GM04503 (cell line): Measurements from ENCODE around the gene GMCL2.
"Not testable (repeated sequence)": the region's sequence is repeated elsewhere in the genome, so short reads cannot be mapped to it uniquely, and the experiment has no call there.

Experiments used
- DNase-seq: peaks from one replicate; pipeline ENCODE4 v3.0.0-alpha.2; 2012; ENCODE audit warnings: low read depth

Gene GMCL2

DNA sequence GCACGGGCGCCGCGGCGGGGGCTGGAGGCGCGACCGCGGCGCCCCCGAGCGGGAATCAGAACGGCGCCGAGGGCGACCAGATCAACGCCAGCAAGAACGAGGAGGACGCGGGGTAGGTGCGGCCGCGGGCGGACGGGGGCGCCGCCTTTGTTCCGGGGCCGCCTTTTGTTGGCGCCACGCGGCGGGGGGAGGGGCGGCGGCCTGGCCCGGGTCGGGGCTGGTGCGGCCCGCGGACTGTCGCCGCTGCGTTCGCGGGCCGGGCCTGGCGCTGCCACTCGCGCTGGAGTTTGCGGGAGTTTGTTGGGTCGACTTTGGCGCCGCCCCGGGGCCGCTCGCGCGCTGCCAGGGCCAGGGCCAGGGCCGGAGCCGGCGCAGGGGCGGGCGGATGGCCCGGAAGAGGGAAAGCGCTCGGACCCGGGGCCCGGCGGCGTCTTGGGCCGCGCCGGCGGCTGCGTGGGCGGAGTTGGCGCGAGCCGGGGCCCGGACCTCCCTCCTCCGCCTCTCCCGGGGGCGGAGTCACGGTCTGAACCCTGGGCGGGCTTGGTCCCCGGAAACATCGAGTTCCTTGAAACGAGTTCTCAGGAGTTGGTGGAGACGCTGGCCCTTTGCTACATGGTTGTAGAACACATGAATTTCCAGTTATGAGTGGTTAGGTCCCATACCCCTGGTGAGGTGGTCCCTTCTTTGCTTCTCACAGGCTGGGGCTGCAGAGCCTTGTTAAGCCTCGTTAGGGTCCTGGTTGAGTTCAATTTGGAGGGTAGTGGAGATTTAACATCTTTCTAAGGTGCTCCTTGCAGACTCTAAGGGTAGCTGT lies 18.0 kb upstream of the GMCL2 start:
- no peak for DNase-seq

DNA sequence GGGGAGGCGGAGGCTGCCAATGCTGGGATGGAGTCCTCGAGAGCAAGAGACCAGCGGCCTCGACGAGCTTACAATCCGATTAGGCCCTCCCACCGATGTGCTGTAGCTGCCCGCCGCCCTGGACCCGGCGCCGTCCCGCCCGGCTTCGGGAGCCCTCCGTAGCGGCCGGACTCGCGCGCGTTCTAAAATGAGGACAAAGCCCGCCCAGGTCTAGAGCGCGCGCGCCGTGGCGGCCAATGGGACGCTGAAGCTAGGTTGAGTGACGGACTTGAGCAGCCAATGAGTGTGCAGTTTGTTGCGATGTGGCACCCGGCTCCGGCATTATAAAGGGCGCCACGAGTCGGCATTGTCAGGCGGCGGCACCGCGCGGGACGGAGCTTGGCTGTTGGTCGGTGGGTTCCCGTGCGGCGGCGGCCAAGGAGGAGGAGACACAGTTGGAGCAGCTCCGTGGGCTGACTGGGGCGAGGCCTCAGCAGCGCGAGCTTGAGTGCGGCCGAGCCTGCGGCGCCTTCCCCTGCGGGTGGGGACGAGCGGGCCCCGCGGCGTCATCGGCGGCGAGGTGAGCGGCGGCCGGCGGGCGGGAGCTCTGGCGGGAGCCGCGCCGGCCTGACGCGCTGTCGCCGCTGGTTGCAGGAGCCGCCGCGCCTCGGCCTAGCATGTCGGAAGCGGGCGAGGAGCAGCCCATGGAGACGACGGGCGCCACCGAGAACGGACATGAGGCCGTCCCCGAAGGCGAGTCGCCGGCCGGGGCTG lies 17.2 kb upstream of the GMCL2 start, which contains the start of gene HNRNPAB:
HNRNPAB (plus strand) TSS at position 352 of the 753 bp plus-strand sequence; CDS start at position 657, 305 bp downstream.
- DNase-seq: peak; percentile 63

GRCh38 chr5:178203670-178204181 lies 16.6 kb upstream of the GMCL2 start:
- no peak for DNase-seq

GRCh38 chr5:178202541-178202940 lies 15.4 kb upstream of the GMCL2 start:
- DNase-seq: no peak

DNA sequence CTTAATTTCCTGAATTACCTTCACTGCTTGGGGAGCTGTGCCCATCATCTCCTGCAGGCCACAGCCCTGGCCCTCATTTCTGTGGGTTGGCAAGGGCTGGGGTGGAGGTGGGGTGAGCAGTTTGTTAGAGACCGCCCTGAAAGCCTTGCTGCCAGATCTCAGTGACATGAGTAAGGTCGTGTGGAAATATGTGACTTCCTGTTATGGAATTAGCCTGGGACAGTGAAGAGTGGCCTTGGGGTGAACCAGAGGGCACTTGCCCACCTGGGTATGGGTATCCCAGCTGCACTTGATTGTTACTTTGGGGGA lies 14.7 kb upstream of the GMCL2 start:
- no peak for DNase-seq

- DNase-seq: no peak
Measured at GRCh38 chr5:178201221-178201926, 14.2 kb upstream of the GMCL2 start.

- no peak for DNase-seq
Measured at GRCh38 chr5:178199581-178200434, 12.6 kb upstream of the GMCL2 start.

- no peak for DNase-seq
Measured at GRCh38 chr5:178198706-178199105, 11.5 kb upstream of the GMCL2 start.

- not testable (repeated sequence) for DNase-seq
Measured at GRCh38 chr5:178198151-178198550, 11.0 kb upstream of the GMCL2 start.

- DNase-seq: no peak
Measured at GRCh38 chr5:178196986-178197385, 9.8 kb upstream of the GMCL2 start.

GRCh38 chr5:178196281-178196812 lies 9.2 kb upstream of the GMCL2 start:
- no peak for DNase-seq

DNA sequence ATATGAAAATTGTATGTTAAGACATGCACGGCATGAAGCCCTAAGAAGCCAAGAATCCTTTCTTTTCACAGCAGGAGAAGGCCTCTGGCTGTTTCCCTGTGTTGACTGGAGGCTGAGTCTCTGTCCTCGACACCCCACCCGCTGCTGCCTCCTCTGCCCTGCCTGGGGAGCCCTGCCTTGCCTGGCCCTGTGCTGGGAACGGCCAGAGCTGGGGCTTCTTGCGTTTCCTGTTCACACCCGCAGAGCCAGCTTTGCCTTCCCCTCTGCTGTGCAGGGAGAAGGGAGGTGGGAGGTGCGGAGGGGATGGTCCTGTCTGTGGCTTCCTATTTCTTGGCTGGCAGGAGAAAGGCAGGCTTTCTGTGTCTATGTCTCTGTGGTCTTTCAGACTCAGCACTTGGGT lies 6.9 kb upstream of the GMCL2 start:
- DNase-seq: no peak

GRCh38 chr5:178193251-178193809 lies 6.2 kb upstream of the GMCL2 start:
- no peak for DNase-seq

GRCh38 chr5:178192787-178193186 lies 5.6 kb upstream of the GMCL2 start:
- no peak for DNase-seq

GRCh38 chr5:178192244-178192643 lies 5.1 kb upstream of the GMCL2 start:
- no peak for DNase-seq

DNA sequence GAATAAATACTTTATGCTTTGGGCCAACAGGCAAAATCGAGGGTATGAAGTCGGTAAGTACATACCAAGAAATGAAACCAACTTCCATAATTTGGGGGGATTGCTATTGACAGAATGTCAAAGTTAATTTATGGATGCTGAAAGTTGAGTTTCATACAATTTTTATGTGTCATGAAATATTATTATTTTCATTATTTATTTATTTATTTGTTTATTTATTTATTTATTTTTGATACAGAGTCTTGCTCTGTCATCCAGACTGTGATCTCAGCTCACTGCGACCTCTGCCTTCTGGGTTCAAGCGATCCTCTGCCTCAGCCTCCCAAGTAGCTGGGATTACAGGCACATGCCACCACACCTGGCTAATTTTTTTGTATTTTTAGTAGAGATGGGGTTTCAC lies 4.5 kb upstream of the GMCL2 start:
- DNase-seq: no peak

- DNase-seq: no peak
Measured at GRCh38 chr5:178189433-178189832, 2.3 kb upstream of the GMCL2 start.

GRCh38 chr5:178186427-178186826 lies 744 bp downstream of the GMCL2 start:
- no peak for DNase-seq

DNA sequence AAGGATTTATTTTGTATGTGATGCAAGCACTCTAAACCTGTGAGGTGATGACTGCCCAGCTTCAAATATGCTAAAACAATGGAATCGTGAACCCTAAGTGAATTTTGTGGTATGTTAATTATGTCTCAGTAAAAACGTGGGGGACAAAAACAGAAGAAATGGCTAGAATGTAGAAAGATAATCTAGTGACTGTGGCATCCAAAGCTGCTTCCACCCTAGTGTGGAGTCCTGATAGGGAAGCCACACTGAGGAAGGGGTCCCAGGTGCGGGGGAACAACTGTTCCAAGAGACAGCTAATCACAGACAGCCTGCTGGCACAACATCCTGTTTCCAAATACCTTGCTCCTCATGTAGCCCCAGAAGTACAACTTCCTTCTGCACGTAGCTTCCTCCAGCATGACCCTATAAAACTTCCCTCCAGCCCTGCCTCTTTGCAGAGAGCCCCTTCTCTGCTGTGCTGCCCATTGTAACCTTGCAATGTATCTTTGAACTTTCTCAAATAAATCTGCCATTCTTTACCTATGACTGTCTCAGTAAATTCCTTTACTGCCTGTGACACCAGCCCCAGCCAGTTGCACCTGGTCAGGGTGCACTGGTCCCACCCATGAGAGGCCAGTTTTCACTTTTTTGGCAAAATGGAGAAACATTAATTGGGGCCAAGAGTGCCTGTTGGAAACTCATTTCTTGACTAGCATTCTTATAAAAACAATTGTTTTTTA lies 4.9 kb downstream of the GMCL2 start:
- DNase-seq: no peak

DNA sequence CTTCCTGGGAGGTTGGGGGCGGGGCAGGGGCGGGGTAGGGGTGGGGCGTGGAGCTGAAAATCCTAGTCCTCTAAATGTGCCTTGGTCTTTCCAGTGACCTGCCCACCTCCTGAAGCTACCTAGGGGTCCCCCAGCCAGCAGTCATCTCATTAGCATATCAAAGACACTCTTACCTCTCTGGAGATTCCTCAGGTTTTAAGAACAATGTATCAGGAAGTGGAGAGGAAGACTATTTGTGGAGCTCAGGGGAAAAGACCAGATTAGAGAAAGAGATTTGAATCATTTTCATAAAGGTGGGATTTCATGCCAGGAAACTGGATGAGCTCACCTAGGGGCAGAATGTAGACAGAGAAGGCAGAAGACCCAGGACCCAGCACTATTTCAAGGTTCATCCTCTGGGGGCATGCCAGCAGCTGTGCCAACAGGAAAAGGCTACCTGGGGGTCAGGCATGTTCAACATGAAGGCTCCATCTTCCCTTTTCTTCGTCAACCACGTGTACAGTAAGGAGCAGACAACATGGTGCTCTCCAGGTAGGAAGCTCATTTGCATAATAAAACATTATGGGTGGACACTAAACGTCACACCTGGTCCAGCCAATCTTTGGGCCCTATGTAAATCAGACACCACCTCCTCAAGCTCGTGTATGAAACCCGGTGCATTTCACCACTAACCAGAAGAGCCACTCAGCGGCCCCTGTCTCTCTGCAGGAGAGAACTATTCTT lies 6.9 kb downstream of the GMCL2 start:
- no peak for DNase-seq
